Limb (tissue), 2 donors: ENCODE measurements around the gene KLHL36.
A peak's percentile ranks its signal among the peaks of the same experiment; 100 is the strongest.
"Not testable (repeated sequence)": the region's sequence is repeated elsewhere in the genome, so short reads cannot be mapped to it uniquely, and the experiment has no call there.

ENCODE experiments used
- DNase-seq, 2 donors: peaks; one replicate each; pipeline ENCODE4 v3.0.0-alpha.2; 2016; ENCODE audit errors: extremely low spot score in 2 of 2

Gene KLHL36

DNA sequence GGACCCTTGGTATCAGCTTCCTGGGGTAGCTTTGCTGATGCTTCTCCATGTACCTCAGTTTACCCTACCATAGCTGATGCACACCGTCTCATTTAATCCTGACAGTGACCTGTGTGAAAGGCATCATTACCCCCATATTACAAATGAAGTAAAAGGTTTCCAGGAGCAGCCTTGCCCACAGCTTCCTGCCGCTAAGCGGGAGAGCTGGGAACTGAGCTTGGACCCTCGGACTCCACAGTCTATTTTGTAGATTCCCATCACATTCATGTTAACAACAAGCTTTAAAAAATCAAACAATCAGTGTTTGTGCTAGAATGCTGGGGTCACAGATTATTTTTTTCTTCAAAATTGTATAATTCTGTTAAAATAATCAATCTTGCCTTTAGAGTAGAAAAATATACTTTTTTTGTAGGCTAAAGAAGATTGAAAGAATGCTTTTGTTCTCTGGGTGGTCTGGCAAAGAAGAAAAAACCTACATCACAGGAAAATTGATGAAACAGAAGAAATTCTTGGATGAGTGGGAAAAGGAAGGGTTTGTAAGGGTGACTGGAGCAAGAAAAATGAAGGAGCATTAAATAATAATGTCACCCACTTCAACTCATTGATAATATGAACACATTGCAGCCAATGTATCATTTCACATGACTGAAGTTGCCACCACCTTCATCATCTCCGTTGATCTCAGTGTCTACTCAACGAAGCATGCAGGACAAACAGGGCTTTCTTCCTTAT, 41.9 kb downstream of the KLHL36 start:
- no peak for DNase-seq

DNA sequence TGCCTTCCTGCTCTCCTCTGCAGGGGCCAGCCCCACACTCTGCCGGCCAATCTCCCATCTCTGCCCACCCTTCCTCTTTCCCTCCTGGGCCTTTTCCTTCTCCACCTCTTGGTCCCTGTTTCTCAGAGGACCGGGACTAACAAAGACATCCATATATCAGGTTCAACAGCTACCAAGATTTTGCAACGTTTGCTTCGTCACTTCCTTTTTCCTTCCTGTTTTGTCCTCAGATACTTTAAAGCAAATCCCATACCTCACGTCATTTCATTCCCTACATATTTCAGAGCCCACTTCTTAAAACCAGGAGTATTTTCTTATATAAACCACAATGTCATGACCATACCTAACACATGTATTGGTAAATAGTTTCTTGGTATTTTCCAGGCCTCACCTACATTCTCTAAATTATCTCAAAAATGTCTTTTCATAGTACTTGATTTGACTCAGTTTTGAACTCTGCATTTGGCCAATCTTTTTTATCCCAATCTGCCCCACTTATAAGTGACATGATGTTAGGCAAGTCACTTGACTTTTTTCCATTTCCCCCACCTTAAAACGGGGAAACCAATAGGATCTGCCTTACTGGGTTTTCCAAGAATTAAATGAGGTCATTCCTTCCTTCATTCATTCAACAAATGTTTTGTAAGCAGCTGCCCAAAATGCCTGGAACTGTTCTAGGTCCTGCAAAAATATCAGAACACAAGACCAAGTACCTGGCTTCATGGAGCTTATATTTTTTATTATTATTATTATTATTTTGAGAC, 44.3 kb downstream of the KLHL36 start:
- DNase-seq, result no peak

DNA sequence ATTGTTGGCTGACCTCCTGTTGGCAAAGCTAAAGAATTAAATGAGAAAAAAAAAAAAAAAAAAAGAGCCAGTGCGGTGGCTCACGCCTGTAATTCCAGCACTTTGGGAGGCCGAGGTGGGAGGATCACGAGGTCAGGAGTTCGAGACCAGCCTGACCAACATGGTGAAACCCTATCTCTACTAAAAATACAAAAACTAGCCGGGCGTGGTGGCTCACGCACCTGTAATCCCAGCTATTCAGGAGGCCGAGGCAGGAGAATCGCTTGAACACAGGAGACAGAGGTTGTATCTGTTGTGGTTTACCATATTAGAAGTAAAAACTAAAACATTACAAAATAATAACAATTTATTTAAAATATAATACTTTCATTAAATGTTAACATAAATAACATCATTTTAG, 45.6 kb downstream of the KLHL36 start:
- not testable (repeated sequence) for DNase-seq

- no peak for DNase-seq
These were observed 46.7 kb downstream of the KLHL36 start for GRCh38 chr16:84694980-84695379.

DNA sequence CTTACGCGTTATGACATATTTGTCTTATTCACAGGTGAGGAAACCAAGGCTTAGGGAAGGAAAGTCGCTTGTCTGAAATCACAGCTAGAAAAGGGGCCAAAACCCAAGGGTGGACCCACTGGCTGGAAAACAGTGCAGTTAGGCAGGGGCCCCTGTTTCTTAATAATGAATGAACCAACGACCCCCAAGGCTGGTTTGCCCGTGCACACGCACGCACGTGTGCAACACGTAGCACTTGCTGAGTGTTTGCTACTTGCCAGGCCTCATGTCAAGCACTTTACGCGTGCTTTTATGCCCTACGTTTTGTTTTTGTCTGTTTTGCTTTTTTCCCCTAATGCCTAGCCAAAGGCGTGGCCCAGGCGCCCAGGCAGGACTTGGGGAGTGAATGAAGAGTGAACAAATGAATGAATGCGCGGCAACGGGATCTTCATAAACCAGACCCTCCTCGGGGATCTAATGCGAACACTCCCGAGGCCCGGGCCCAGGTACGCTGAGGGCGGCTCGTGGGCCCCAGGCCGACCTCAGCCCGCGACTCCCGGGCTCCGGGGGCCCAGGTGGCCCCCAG, 50.9 kb downstream of the KLHL36 start:
- DNase-seq, result no peak

DNA sequence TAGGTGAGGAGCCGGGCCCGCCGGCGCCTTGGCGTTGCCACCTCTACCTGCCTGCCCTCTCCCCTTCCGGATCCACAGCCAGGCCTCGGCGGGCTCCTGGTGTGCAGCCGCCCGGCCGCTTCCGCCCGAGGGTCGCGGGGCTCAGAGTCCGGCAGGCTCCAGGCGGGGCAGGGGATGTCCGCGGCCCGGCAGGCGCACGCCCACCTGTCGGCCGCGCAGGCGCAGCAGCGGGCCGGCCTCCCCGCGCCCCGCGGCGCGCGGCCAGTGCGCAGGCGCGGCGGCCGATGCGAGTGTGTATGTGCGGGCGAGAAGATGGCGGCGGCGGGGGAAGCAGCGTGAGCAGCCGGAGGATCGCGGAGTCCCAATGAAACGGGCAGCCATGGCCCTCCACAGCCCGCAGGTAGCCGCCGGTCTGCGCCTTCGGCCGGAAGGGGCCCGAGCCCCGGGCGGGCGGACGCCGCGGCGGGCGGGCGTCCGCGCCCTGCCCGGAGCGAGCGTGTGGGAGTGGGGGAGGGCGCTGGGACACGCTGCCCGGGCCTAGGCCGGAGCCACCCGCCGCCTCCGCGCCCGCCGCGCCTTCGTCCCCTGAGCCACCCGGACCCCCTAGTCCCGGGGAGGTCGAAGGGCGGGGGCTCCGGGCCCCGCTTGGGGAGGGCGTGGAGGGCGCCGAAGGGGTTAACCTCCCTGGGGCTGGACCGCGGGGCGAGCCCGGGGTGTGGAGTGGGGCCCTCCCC, 51.6 kb downstream of the KLHL36 start, which contains the start of gene USP10:
USP10 (plus strand) TSS at position 289 of the 734 bp plus-strand sequence; CDS start at position 380, 91 bp downstream.
- peak; percentile 82 to 92 for DNase-seq

DNA sequence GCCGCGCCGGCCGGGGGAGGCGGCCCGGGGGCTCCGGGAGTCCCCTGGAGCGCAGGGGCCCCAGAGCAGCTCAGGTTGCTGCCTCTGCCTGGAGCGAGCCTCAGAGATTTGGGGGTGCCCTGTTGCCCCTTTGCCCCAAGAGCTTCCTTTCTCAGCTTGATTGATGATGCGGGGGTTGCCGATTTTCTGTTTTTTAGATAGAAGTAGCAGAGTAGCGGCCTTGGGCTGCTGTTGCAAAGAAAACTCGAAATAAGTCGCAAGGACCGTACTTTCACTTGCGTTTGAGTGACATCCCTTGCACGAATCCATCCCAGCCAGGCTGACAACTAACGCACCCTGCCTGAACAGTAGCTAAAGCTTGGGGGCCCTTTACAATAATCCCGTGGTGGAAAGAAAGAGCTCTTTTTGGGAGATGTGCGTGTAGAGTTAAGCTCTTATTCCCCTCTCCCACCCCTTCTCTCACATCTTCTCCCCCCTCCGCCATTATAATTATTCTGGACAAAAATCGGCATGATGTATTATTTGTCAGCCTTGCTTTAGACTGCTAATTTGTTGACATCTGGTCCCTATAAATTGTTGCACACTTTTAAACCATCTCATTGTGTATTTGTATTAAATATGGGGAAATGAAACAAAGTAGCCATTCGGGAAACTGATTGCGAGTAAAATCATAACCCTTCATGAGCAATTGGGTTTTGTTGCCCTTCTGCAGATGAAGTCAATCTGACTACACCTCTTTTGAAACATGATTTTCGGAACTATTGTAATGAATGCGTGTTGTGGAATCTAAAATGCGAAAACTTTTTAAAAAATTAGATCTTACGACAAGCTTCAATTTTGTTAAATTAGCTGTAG, 52.4 kb downstream of the KLHL36 start:
- DNase-seq, result no peak

DNA sequence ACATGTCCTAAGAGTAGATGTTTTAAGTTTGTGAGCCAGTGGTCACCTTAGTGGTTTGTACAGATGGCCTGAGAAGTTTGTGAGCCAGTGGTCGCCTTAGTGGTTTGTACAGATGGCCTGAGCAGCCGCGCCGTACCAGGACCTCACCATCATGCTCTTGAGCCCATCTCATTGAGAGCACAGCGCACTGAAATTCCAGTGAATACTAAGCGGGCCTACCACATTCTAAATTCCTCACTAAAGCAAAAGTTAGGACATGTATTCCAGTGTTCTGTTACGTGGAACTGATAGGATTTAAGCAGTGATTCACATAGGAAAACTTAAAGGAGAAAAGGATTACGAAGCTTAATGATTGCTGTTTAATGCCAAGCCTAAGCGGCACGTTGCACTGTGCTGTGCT, 55.4 kb downstream of the KLHL36 start:
- no peak for DNase-seq

DNA sequence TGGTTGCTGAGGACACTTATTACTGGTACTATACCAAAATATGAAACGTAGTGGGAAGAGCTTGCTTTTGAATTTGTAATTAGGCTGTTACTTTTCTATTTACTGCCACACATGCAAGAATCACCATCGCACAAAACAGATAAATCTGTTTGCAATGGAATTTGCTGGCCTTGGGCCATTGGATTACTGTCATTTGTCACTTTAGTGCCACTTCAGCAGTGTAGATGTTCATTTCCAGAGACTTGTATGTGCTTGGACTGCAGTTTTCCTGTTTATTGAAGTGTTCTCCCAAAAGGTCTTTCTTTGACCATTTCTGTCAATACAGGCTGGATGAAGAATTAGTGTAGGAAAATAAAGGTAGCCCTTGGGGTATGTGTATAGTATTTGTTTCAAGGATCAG, 55.9 kb downstream of the KLHL36 start:
- no peak for DNase-seq

GRCh38 chr16:84706856-84707255, 58.5 kb downstream of the KLHL36 start:
- no peak for DNase-seq

DNA sequence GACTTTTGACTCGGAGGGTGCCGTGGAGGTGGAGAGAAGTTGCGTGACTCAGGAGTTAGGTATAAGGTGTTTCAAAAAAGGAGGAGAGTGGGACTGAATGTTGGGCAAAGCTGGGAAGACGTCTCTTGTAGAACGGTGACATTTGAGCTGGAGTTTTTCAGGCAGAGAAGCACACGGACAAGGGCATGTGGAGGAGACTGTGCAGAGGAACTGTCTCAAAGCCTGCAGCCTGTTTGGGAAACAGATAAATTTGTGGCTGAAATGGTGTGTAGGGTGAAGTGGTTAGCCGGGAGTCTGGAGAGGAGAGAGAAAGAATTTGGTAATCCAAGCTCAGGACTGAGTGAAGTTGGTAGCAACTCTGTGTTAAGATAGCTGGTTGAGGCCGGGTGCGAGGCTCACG, 61.3 kb downstream of the KLHL36 start:
- no peak for DNase-seq

DNA sequence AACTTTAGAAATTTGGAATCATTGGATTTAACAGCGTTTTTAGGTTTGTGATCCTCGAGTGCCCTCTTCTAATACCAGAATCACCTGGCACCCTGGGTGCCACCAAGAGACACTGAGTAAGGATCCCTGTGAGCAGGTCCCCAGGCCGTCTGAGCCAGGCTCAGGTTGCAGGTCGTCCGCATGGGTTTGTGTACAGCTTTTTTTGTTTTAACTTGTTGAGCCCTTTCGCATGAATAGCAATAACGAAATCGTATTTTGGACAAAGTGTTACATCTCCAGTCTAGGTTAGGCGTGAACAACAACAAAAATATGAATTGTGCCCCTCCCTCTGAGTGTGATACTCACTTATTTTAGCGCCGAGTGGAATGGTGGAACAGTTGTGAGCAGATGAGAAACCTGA, 62.4 kb downstream of the KLHL36 start:
- no peak for DNase-seq
